Stimulated activated CD4-positive, alpha-beta T cell treated with anti-CD3 and anti-CD28 coated beads, Interleukin-2, amount 100 ng/mL, for 24 hours (primary cell): ENCODE measurements around the gene FAM20A.
"Not testable (repeated sequence)": the region's sequence is repeated elsewhere in the genome, so short reads cannot be mapped to it uniquely, and the experiment has no call there.

ENCODE experiments used
- DNase-seq, 2 donors: peaks; one replicate each; pipeline ENCODE4 v3.0.0-alpha.2; 2020

The FAM20A gene

DNA sequence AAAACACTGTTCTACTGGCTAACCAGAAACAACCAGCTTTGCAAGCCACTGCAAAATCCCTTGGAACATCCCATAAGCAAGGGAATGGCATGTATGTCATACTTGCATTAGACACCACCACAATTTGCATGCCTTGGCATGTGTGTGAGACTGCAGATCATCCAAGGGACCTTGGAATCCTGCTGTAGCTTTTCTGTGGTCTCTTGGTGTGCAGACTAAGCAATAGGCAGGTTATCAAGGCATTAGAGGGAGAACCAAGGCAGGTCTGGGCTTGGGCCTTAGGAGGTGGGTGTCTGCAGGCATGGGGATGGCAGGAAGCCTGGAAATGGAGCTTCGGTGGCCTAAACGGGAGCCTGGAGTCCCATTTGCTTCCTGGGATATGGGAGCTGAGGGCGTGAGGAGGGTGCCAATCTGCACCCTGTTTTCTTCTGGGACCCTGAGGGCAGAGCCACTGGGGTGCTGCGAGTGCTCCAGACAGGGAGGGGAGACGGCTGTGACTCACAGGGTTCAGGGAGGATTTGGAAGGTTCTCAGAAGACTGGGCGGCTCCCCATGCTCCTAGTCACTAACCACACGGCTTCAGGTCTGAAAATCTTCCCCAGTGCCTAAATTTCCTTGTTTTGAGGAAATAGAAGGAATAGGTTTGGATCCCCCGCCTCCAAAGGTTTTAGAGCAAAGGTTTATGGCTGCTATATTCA is 36.6 kb downstream of the FAM20A start:
- no peak for DNase-seq

DNA sequence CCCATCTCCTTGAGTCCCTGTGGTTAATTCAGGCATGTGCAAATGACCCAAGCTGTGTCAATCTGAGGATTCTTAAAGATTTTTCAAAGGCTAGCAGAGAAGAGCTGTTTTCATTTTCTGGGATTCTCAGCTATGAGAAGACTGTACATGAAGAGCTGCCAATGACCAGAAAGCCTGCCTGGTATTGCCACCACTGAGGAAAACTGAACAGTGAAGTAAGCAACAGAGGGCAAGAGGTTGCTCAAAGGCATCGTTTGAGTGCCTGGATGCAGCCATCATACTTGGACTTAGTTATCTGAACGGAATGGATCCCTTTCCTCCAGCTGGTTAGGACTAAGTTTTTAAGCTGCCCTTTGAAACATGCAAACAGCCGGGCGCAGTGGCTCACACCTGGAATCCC is 38.4 kb downstream of the FAM20A start:
- DNase-seq, result no peak

DNA sequence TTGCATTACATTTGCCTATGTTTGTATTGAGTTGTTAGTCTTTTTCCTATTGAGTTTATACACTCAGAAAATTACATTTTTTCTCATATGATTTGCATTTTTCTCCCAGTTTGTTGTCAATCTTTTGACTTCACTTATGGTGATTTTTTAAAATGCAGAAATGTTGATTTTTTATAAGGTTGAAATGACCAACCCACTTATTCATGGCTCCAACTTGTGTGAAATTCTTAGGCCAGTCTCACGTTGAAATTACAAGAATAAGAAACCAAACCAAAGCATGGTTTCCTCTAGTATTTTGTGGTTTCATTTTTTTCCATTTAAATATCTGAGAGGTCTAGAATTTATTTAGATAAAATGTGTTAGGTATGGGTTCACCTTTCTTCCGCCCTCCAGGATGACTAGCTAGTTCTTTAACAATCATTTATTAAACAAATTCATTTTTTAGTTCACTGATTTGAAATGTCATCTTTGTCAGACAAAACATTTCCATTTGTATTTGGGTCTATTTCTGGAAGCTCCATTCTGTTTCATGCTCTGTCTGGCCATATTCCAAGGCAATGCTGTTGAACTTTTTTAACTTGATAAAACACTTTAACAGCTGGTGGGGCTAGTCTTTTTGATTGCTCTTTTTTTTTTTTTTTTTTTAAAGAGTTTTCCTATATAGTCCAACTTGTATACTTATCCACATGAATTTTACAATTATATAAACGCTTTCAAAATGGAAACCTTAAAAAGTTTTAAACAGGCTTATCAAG is 40.0 kb downstream of the FAM20A start:
- DNase-seq, result no peak

DNA sequence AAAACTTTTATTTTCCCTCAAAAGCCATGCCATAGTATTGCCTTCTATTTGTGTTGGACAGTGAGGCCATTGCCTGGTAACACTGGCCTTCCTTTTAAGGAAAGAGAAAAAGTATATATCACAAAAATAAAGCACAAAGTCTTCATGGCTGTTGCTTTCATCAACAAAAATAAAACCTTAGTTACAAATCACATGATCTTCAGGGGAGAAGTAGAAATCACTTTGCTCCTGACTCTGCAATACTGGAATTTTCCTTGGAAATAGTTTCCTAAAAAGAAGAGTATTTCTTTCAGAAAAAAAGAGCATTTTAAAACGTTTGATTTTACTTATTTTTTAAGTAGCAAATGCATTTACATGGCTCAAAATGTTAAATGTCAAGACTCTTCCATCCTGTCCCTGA is 41.9 kb downstream of the FAM20A start:
- no peak for DNase-seq

DNA sequence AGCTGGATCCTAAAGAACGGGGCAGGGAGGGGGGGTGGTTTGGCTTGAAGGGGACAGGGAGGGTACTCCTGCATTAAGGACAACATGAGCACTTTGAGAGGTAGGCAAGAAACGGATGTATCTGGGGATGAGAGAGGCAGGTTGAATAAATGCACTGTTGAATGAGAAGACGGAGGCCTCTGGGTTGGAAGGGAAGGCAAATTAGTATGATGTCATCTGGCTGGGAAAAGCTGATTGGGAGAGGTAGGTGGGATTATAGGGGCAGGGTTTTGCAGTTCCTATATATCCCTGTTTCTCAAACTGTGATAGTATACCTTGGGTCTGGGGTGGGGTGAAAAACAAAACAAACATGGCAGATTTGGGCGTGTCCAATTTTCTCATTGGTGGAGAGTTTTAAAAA is 44.6 kb downstream of the FAM20A start:
- no peak for DNase-seq

DNA sequence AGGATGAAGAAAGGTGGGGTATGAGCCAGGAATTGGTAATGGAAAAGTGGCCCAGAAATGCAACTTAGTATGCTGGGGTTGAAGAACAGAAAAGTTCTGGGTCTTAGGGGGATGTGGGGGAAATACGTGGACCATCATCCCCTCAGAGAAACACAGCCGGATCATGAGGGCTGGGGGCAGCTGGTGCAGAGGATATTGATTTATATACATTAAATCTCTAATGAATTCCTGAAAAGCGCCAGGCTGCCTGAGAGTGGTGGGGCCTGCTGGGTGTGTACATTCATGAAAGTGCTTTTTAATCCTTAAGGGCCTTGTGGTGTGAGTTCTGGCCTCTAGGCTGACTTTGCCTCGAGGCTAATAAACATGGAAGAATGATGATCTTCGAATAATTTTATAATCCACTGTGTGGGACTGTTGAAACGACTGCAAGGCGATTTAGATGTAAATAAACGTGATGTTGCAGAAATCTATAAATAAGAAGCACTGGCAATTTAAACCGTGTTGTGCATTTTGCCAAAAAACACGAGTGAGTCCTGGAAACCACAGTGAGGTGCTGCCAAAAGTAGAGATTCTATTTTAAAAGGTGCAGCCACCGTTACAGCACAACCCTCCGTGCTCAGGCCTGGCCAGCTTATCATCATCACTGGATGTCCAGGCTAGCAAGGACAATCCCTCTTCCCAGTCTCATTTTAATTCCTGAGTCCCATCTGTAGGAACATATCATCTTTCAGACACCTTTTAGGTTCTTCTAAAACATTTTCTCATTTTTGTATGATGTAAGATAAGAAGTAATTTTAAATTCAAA is 56.9 kb downstream of the FAM20A start:
- DNase-seq, result no peak

DNA sequence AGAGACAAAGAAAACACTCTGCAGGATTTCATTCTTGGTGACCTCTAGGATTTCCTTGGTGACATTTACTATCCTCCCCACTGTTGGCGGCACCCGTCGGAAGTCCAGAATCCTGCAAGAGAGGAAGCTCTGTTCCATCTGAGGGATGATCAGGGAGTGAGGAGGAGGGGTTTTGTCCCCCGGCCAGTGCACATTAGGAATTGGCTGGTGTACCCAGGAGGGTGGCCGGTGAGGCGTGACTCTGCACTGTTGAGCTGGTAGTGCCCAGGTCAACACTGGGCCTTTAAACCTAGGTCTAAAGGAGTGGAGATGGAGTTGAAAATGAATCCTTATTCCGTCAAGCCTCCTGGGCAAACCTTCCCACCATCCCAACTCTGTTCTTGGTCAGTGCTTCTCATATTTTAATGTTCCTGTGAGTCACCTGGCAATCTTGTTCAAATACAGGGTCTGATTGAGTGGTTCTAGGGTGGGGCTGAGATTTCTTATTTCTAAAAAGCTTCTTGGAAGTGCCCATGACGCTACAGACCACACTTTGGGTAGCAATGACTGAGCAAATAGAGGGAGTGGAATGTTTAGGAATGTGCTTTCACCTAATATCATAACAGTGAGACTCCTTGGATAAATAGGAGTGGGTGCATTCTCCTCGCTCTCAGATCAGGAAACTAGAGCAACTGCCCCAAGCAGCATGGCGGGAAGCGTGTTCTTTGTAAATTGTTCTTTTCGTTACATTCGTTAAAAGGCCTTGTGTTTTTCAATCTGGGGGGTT is 58.3 kb downstream of the FAM20A start:
- DNase-seq, result no peak

DNA sequence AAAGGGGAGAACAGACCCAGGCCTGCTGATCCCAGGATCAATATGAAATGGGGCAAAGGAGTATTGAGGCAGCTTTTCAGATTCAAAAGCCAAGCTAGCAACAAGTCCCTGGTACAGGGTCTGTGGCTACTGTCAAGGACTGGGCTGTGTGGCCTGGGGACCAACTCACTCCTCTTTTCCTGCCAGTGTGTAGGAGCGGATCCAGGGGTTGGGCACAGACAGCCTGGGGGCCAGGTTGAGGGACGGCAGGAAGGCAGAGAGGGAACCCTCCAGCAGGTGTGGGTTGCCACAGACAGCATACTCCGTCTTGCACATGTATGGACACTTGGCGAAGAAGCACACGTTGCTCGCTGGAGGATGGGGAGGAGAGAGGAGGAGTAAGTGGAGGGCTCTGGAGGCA is 59.4 kb downstream of the FAM20A start:
- no peak for DNase-seq

DNA sequence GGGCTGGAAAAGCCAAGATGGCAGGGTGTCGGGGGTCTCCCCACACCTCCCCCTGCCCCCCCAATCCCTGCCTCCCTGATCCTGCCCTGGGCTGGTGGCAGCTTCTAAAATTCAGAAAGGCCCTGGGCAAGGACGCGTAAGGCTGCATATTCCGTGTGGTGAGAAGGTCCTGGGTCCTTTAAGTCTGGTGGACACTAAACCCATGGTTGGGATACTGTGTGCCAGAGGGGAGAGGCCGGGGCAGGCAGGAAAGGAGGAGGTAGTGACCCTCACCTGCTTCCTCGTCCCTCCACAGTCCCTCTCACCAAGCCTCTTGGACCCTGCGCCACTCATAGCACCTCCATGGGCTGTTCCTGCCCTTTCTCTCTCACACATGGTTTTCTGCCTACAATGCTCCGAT is 60.2 kb downstream of the FAM20A start:
- no peak for DNase-seq

DNA sequence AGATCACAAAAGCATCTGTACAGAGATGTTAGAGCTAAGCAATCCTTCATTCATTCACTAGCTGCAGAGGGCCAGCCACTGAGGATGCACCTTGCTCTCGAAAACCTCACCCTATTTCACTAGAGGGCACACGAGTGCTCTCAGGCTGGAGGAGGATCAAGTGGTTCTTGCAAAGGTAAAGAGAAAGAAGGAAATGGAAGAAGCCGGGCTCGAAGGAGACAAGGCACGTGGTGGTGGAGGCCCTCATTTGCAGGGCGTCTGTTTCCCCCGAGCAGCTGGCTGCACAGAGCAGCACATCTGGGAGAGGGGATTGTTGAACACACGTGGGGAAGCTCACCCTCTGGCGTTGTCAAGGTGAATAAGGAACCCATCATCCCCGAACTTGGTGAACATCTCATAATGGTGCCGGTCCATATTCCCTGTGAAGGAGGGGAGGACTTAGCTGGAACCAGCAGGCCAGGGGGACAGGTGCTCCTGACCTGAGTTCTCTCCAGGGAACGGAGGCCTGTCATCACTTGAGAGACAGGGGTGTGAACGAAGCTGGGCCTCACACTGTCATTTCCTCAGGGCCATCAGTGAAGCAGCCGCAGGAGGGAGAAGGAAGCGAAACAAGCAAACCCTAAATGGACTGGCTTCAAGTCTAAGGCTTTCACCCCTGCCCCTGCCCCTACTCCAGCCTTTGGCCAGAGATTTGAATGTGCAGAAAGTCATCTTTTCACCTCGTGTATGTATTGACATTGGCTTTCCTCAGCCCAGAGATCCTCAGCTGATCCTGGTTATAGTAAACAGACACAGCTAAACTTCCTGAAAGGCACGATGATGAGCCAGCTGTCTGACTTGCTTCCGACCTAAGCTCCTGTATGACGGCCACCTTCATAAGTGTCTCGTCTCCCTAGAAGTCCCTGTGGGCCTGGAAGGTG is 61.4 kb downstream of the FAM20A start:
- DNase-seq, result no peak

DNA sequence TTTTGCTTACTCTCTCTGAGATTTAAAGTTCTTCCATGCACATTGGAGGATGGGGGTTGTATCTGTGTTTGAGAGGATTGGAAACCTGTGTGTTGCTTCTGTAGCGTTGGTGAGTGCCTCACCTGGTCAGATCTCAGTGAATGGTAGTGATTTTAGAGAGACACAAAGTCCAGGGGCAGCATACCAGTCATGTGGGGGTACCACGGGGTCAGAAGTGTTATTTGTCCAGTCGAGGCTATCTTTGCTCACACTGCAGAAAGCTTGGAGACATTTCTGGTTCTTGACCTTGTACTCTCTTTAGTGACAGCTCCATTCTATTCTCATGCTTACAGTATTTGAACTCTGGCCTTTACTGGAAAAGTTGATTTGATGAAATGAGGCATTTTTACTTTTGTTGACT is 65.2 kb downstream of the FAM20A start:
- DNase-seq, result no peak

DNA sequence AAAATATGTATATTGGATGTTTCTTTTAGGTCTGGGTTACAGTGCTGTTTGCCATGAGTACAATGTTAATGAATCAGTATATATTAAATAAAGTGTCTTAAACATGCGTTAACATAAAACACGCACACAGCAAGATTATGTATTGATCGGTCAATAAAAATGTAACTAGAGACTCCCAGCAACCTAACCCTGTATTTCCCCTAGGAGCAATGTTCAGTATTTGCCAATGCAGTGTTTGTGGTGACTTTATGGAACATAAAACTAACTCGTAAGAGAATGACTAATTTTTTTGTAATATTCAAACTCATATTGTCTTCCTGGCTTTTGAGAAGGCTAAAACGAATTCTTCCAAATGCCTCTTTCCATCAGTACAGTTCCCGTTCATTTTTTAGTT is 66.5 kb downstream of the FAM20A start:
- DNase-seq, result no peak

DNA sequence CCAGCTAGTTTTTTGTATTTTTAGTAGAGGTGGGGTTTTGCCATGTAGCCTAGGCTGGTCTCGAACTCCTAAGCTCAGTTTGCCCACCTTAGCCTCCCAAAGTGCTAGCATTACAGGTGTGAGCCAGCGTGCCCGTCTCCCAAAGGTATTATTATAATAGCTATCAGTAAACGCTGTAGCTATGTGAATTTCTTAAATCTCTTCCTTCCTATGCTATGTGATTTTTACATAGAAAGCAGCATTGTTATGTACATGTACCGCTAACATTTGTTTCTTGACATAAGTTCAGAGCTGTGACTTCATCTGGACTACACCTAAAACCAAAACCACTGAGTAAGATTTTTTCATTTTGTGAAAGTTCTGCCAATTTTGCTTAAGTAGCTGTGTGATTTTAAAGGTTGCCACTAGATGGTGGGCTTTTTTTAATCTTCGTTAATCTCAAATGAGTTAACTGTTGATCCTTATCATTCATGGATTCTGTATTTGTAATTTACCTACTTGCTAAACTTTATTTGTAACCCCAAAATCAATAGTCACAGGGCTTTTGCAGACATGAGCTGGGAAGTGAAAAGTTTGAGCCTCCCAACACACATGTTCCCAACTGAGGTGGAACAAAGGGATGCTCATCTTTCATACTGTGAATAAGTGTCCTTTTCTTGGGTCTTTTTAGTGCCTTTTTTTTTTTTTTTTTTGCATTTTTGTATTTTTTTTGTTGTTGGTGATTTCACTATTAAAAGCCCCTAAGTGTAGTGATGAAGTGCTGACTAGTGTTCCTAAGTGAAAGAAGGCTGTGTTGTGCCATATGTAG is 67.1 kb downstream of the FAM20A start:
- DNase-seq, result no peak

DNA sequence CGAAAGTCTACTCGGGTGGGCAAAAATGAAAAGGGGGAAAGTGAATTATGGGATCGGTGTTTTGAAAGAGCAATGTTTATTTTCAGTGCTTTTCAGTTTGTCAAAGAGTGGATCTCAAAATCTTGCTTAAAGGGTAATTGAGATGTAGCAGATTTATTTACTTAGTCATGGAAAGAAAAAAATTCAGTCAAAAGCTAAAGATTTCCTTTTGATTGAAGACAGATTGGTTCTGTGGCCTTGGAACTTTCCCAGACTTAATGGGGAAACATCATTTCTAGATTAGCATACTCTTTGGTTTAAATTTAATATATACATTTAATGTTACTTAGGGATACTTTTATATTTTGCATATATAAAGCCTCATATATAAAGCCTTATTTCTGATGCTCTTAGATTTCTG is 68.3 kb downstream of the FAM20A start:
- DNase-seq, result no peak

DNA sequence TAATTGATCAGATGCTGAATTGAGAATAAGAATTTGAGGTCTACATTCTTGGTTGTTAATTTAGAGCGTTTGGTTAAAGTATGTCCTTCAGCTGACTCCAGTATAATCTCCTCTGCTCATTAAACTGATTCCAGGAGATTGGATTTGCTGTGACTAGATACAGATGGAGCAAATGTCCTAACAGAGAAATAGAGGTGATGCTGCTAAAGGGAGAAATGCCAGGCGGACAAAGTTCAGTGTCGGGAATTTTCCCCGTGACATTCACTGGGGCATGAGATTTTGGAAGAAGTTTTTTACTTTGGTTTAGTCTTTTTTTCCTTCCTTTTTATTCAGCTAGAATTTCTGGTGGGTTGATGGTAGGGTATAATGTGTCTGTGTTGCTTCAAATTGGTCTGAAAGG is 69.9 kb downstream of the FAM20A start:
- no peak for DNase-seq

DNA sequence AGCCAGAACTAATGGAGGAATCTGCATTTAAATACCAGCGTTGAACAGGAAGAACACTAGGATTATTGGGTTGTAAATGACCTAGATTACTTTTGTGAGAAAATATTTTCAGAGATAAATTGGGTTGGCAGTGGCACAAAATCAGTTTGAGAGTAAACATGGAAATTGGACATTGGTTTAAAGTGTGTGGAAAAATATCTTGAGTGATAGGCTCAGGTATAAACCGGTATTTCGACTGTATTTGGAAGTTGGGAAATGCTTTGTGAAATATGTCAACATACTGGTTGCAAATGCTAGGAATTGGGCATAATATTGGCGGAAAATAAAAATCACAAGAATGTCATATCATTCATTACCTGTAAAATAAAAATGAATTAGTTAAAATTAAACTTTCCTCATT is 73.9 kb downstream of the FAM20A start:
- no peak for DNase-seq

DNA sequence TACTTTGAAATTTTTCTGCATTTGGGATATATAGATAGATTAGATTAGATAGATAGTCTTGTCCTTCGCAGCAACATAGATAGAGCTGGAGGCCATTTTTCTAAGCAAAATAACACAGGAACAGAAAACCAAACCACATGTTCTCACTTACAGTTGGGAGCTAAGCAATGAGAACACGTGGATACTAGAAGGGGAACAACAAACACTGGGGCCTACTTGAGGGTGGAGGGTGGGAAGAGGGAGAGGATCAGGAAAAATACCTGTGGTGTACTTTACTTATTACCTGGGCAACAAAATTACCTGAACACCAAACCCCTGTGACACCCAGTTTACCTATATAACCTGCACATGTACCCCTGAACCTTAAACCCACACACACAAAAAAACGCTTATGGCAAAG is 74.6 kb downstream of the FAM20A start:
- no peak for DNase-seq

DNA sequence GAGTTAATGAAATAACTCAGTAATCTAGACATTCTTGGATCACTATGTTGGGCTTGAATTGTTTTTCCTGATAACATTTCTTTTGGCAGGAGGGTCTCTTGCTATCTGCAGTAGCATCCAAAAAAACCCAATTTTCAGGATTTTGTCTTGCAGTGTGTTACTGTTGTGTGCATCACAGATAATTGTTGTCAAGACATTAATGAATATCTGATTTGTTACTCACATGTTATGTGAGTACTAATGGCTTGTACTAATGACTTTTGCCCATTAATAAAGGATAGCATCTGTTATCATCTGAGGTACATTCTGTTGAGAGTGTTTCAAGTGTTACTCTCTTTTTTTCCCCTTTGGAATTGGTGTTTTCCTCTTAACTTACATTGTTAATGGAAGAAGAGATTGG is 78.9 kb downstream of the FAM20A start:
- DNase-seq, result no peak

DNA sequence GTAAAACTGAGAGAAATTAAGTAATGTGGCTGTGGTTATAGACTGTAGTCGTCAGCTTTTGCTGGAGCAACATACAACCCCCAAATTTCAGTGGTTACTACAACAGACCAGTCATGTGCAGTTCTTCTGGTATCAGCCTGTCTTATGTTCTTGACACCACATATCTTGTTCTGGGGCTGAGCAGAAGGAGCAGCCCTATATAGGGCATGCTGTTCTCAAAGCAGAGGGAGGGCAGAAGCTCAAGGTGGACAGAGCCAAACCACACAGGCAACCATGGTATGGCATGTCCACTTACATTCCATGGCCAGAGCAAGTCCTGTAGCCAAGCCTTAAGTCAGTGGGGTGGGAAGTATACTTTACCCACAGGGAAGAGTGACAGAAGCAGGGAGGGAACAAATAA is 81.3 kb downstream of the FAM20A start:
- no peak for DNase-seq

DNA sequence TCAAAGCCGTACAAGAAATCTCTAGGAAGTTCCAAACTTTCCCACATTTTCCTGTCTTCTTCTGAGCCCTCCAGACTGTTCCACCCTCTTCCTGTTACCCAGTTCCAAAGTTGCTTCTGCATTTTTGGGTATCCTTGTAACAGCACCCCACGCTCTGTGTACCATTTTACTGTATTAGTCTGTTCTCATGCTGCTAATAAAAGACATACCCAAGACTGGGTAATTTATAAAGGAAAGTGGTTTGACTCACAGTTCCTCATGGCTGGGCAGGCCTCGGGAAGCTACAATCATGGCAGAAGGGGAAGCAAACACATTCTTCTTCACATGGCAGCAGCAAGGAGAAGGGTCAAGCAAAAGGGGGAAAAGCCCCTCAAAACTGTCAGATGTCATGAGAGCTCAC is 82.1 kb downstream of the FAM20A start:
- not testable (repeated sequence) for DNase-seq
